Panc1 (cell line): Measurements from ENCODE around the gene SLC4A4. TPM values are rescaled to one million over a fixed set of nuclear protein-coding genes. Genes with fewer than 3 reads are reported as not detected.

Experiments used
- ATAC-seq: fragments of 200-7000 bp; cut with Tn5 transposase; 2 replicates; pipeline ENCODE4 v1.9.1; 2020; ENCODE audit warnings: mild to moderate bottlenecking, moderate library complexity
- BruUV-seq: library from RNA; stranded (reverse); fragments of 400-500 nt; replicated peaks from 2 replicates; lab custom pipeline; 2021; lab: Mats Ljungman, UMichigan
- CTCF ChIA-PET: fragments of 300-600 bp; sonication (Branson Sonifier 250); formaldehyde crosslinking; loops from one replicate; lab custom pipeline; 2022; ENCODE audit warnings: antibody characterized with exemption; lab: Charles Lee
- POLR2A ChIA-PET: fragments of 300-600 bp; sonication (Branson Sonifier 250); formaldehyde crosslinking; loops from one replicate; lab custom pipeline; 2022; ENCODE audit warnings: antibody characterized with exemption; lab: Charles Lee
- DNase-seq: peaks from one replicate; pipeline ENCODE4 v3.0.0-alpha.2; 2010; ENCODE audit warnings: low read depth, low spot score
- H3K27ac ChIP-seq: 2 replicates; pipeline ENCODE4 v1.5.1; 2011; ENCODE audit warnings: mild to moderate bottlenecking, low read length, inconsistent platforms
- H3K27me3 ChIP-seq: fragments of 200-500 bp; sonication (Bioruptor generic); 2 replicates; pipeline ENCODE4 v1.6.0; 2014; ENCODE audit warnings: low read length, inconsistent platforms; ENCODE audit not compliant: control insufficient read depth, insufficient read depth
- H3K36me3 ChIP-seq: fragments of 200-500 bp; sonication (Bioruptor generic); 2 replicates; pipeline ENCODE4 v1.5.1; 2014; ENCODE audit warnings: inconsistent platforms, mild to moderate bottlenecking, low read length, moderate library complexity; ENCODE audit not compliant: control insufficient read depth, insufficient read depth
- H3K4me1 ChIP-seq: 2 replicates; pipeline ENCODE4 v1.5.1; 2011; ENCODE audit warnings: inconsistent platforms, mild to moderate bottlenecking, low read length, moderate library complexity; ENCODE audit not compliant: control insufficient read depth, insufficient read depth
- H3K4me3 ChIP-seq, 2 experiments: 2 replicates each; pipeline ENCODE4 v1.5.1; 2011 to 2012; ENCODE audit warnings: low read depth in 2 of 2, low read length in 2 of 2, mild to moderate bottlenecking in 2 of 2, inconsistent platforms in 1 of 2, moderate library complexity in 1 of 2
- H3K9me3 ChIP-seq: fragments of 200-500 bp; sonication (Bioruptor generic); 2 replicates; pipeline ENCODE4 v1.5.1; 2014; ENCODE audit warnings: low read depth, mild to moderate bottlenecking, inconsistent platforms, low read length, moderate library complexity; ENCODE audit not compliant: control insufficient read depth, insufficient read depth
- POLR2AphosphoS5 ChIP-seq: IDR thresholded peaks from 2 replicates; pipeline ENCODE4 v1.6.1; 2012; ENCODE audit warnings: mild to moderate bottlenecking, low read depth, low read length, moderate library complexity
- SIN3A ChIP-seq: IDR thresholded peaks from 2 replicates; pipeline ENCODE4 v1.6.1; 2012; ENCODE audit warnings: low read depth, mild to moderate bottlenecking, low read length, moderate library complexity, borderline replicate concordance; ENCODE audit not compliant: insufficient read depth
- TCF7L2 ChIP-seq: IDR thresholded peaks from 2 replicates; pipeline ENCODE4 v1.6.1; 2011; ENCODE audit warnings: mild to moderate bottlenecking, low read depth, low read length, inconsistent platforms
- in situ Hi-C: cut with HindIII; loops from 2 replicates; pipeline ENCODE4 v1.10.0; 2016; ENCODE audit warnings: low sequenced_read_pairs, low pct_unique_long_range_greater_than_20kb
- intact Hi-C: fragments of 100-400 bp; cut with micrococcal nuclease; formaldehyde crosslinking; loops from one replicate; pipeline ENCODE4 v1.10.0; 2022; ENCODE audit not compliant: unreplicated experiment
- total RNA-seq: library from RNA; stranded (reverse); gene quantifications from one replicate; pipeline ENCODE4 v1.2.1, GENCODE V29; 2021; ENCODE audit not compliant: unreplicated experiment
- TF ChIP-seq, protein P1 (sequence below): fragments of 450-650 bp; IDR thresholded peaks from 2 replicates; pipeline ENCODE4 v1.5.1; 2017; ENCODE audit warnings: mild to moderate bottlenecking
- TF ChIP-seq, protein P2 (sequence below), 2 experiments: IDR thresholded peaks; 2 replicates each; pipeline ENCODE4 v1.6.1; 2011 to 2012; ENCODE audit warnings: low read depth in 2 of 2, control low read depth in 1 of 2, low read length in 1 of 2, mild to moderate bottlenecking in 1 of 2, moderate library complexity in 1 of 2; ENCODE audit not compliant: insufficient read depth in 1 of 2

SLC4A4 gene
- total RNA-seq, 1 experiment from 2014 or later = 0.26 TPM

DNA sequence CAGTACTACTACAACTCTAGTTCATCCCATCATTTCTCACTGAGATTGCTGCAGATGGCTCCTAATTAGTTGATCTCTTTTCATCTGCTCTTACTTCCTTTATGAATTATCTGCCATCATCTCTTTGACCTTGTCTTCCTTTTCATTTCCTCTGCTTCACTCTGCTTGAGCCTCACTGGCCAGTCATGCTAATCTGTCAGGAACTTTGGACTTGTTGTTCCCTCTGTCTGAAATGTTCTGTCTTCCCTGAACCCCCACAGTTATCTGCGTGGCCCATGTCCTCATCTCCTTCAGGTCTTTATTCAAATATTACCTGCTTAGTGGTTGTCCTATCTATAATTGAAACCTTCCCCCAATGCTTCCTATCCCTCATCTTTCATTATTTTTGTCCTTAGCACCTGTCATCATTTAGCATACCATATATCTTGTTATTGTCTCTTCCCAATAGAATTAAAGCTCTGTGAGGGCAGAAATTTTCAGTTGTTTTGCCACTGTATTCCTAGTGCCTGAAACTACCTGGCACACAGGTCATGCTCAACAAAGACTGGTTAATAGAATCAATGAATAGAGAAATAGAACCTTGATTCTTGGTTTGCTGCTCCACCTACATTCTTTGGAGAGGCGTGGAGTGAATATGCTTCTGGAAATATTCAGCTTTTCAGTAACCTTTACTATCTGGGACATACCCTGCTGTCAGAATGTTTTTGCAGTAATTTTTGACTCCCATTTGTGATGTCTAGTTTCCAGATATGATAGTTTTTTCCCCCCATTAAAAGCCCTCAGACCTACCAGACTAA lies 5.0 kb downstream of the SLC4A4 start:
- no peak for ATAC-seq
- in situ Hi-C loops (no loop called here), intact Hi-C loops (no loop called here)
- ChIA-PET POLR2A (no interaction called here), CTCF (no interaction called here)
- H3K9me3 ChIP-seq = no peaks in the 10 kb centered on the region
- no peaks in the 10 kb centered on the region for H3K4me1 ChIP-seq
- DNase-seq = no peak
- H3K27me3 ChIP-seq = no peaks in the 10 kb centered on the region
- H3K4me3 ChIP-seq = no peak overlapping the region
- BruUV-seq = no TSS peak
- TF ChIP-seq, protein P1, sequence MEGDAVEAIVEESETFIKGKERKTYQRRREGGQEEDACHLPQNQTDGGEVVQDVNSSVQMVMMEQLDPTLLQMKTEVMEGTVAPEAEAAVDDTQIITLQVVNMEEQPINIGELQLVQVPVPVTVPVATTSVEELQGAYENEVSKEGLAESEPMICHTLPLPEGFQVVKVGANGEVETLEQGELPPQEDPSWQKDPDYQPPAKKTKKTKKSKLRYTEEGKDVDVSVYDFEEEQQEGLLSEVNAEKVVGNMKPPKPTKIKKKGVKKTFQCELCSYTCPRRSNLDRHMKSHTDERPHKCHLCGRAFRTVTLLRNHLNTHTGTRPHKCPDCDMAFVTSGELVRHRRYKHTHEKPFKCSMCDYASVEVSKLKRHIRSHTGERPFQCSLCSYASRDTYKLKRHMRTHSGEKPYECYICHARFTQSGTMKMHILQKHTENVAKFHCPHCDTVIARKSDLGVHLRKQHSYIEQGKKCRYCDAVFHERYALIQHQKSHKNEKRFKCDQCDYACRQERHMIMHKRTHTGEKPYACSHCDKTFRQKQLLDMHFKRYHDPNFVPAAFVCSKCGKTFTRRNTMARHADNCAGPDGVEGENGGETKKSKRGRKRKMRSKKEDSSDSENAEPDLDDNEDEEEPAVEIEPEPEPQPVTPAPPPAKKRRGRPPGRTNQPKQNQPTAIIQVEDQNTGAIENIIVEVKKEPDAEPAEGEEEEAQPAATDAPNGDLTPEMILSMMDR = no peak
- TF ChIP-seq, protein P2, sequence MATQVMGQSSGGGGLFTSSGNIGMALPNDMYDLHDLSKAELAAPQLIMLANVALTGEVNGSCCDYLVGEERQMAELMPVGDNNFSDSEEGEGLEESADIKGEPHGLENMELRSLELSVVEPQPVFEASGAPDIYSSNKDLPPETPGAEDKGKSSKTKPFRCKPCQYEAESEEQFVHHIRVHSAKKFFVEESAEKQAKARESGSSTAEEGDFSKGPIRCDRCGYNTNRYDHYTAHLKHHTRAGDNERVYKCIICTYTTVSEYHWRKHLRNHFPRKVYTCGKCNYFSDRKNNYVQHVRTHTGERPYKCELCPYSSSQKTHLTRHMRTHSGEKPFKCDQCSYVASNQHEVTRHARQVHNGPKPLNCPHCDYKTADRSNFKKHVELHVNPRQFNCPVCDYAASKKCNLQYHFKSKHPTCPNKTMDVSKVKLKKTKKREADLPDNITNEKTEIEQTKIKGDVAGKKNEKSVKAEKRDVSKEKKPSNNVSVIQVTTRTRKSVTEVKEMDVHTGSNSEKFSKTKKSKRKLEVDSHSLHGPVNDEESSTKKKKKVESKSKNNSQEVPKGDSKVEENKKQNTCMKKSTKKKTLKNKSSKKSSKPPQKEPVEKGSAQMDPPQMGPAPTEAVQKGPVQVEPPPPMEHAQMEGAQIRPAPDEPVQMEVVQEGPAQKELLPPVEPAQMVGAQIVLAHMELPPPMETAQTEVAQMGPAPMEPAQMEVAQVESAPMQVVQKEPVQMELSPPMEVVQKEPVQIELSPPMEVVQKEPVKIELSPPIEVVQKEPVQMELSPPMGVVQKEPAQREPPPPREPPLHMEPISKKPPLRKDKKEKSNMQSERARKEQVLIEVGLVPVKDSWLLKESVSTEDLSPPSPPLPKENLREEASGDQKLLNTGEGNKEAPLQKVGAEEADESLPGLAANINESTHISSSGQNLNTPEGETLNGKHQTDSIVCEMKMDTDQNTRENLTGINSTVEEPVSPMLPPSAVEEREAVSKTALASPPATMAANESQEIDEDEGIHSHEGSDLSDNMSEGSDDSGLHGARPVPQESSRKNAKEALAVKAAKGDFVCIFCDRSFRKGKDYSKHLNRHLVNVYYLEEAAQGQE (IDR thresholded peaks at IDR 0.05; ENCODE audit: insufficient read depth in 1 of 2, low read depth in 2 of 2, low read length in 1 of 2) = no peak
- TF ChIP-seq SIN3A = no peak
- no peak for TF ChIP-seq POLR2AphosphoS5
- no peak for TF ChIP-seq TCF7L2
- H3K27ac ChIP-seq = no peak overlapping the region
- no peaks in the 10 kb centered on the region for H3K36me3 ChIP-seq

DNA sequence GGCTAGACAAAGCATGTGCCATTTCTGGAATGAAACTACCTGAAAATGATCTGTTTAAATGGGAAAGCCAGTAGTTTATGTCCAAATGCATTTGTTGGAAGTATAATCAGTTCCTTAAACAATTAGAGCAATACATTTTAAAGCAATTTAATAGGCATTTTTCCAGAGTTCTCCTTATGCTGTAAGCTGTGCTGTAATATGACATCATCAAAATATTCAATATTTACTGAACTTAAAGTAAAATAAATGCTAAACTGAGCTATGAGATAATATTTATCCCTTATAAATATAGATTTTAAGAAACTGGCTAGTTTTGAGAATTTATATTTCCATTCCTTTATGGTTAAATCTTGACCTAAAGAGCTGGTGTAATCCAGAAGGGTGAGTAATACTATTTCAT lies 7.9 kb downstream of the SLC4A4 start:
- DNase-seq = no peak
- no TSS peak for BruUV-seq
- Histone ChIP-seq H3K9me3 (no peaks in the 10 kb centered on the region), H3K27ac (no peak overlapping the region), H3K4me1 (no peaks in the 10 kb centered on the region), H3K36me3 (no peaks in the 10 kb centered on the region), H3K27me3 (no peaks in the 10 kb centered on the region), H3K4me3 (no peak overlapping the region)
- in situ Hi-C loops (no loop called here), intact Hi-C loops (no loop called here)
- ChIA-PET POLR2A (no interaction called here), CTCF (no interaction called here)
- no peak for ATAC-seq
- TF ChIP-seq, protein P2 (IDR thresholded peaks at IDR 0.05; ENCODE audit: insufficient read depth in 1 of 2, low read depth in 2 of 2, low read length in 1 of 2) = no peak
